GM21515 (cell line): ENCODE results near the gene C9orf57.
A peak's percentile ranks its signal among the peaks of the same experiment; 100 is the strongest.
"Not testable (repeated sequence)": the region's sequence is repeated elsewhere in the genome, so short reads cannot be mapped to it uniquely, and the experiment has no call there.

Experiments
- ATAC-seq: cut with Tn5 transposase; IDR thresholded peaks from one replicate; pipeline ENCODE4 v1.9.1; 2021; ENCODE audit not compliant: unreplicated experiment

The C9orf57 gene, protein sequence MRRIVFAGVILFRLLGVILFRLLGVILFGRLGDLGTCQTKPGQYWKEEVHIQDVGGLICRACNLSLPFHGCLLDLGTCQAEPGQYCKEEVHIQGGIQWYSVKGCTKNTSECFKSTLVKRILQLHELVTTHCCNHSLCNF

DNA sequence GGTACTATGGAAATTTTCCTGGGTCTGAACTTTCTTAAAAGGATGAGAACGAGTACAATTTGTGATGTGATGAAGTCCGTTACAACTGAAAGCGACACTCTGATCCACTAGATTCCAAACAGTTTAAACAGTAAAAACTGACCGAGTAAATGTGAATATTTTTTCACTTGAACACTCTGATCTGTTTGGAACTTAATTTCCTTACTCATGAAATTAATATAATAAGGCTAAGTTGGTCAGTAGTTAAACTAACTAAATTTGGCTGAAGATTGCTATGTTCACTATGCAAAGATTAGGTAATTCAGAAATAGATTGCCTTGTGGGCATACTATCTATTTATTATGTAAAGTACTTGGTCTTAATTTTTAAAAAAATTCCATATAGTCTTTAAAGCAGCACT lies at the start of gene C9orf57:
Gene C9orf57, minus strand, starts transcription at position 101 of the 400 bp plus-strand sequence. CDS start 1,282 bp downstream, outside the sequence.
- no peak for ATAC-seq

DNA sequence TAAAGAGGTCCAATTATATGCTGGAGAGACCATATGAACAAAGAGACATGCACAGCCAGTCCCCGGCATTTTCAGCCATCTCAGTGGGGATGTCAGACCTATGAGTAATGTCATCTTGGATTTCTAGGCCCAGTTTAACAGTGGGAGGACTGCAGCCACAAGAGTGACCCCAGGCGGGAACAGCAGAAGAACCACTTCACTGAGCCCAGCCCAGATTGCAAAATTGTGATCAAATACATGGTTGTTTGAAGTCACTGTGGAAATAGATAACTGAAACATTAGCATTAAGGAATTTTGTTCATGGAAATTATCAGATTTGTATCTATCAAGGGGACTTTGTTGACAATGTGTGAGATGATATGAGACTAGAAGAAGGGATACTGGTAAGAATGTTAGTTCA lies 42.1 kb upstream of the C9orf57 start:
- ATAC-seq, result no peak

DNA sequence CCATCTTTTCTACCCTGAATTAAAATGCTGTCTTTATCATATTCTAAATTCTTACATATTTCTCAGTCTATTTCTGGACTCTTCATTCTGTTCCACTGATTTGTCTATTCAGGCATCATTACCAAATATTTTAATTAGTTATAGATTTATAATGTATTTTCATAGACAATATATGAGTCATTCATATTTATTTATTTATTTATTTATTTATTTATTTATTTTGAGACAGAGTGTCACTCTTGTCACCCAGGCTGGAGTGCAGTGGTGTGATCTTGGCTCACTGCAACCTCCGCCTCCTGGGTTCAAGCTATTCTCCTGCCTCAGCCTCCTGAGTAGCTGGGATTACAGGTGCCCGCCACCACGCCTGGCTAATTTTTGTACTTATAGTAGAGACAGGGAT lies 35.1 kb upstream of the C9orf57 start:
- not testable (repeated sequence) for ATAC-seq

DNA sequence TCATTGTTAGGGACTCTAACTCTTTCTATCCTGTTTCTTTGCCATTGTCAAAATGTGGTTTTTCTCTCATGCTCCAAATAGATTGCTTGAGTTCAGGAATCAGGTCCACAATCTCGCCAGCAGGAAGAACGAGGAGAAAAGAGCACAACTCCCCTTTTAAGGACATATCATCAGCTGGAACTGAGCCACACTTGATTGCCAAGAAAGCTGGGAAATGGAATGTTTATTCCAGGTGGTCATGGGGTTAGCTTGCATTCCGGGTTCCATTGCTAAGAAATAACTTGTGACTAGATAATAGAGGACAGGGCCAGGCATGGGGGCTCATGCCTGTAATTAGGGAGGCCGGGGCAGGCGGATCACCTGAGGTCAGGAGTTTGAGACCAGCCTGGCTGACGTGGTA lies 32.4 kb upstream of the C9orf57 start:
- no peak for ATAC-seq

DNA sequence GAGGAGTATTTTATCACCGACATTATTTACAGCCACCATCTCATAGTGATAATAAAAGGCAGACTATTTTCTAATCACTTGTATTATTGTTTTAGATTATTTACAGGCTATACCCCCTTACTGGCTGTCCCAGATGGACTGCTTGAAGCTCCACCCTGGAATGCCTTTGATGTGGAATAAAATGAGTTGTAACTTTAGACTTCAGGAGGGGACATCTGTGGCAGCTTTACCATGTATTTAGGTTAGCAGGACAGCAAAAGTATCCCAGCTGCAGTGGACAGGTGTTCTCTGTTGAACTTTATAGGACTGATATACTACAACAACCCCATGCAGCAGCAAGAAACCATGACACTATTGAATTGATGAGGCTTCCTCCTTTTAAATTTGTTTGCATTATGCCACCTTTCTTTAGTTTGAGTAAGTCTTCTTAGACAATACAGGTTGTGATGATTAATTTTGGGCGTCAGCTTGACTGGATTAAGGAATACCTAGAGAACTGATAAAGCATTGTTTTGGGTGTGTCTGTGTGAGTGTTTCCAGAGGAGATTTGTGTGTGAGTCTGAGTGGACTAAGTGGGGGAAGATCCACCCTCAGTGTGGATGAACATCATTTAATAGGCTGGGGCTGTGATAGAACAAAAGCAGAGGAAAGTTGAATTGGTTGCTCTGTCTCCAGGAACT lies 29.2 kb upstream of the C9orf57 start:
- no peak for ATAC-seq

DNA sequence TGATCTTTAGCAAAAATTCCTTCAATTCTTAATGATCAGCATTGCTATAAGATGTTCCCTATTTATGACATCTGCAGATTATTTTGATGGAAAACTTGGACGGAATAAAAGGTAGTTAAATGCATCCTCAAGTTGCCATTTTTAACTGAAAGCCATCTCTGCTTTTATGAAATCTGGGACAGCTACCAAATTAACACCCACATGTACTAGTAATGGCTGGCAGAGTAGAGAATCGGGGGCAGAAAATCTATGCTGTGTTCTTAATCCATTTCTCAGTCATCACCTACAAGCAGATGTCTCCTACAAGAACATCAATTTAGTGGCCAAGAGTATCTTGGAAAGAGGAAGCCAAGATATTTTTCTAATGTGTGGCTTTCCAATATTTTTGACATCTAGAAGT lies 22.1 kb upstream of the C9orf57 start:
- no peak for ATAC-seq

DNA sequence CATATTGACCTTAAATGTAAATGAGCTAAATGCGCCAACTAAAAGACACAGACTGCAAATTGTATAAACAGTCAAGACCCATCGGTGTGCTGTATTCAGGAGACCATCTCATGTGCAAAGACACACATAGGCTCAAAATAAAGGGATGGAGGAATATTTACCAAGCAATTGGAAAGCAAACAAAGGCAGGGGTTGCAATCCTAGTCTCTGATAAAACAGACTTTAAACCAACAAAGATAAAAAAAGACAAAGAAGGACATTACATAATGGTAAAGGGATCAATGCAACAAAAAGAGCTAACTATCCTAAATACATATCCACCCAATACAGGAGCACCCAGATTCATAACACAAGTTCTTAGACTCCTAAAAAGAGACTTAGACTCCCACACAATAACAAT lies 14.3 kb upstream of the C9orf57 start:
- not testable (repeated sequence) for ATAC-seq

DNA sequence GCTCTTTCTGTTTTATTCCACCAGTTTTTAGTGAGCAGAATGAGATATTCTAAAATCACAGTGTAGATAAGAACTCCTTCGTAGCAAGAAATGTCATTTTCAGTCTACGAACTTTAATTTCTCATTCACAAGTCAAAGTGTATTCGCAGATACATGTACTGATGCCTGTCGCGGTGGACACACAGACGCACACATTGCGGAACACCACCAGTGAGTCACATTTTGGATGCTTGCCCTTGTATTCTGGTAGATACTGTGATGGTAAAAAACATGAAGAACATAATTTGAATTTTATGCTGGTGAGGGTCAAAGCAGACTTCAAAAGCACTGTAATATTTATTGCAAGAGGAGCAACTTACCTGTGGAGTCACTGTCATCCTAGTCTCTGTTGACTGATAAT lies 4.7 kb upstream of the C9orf57 start:
- ATAC-seq, result no peak

DNA sequence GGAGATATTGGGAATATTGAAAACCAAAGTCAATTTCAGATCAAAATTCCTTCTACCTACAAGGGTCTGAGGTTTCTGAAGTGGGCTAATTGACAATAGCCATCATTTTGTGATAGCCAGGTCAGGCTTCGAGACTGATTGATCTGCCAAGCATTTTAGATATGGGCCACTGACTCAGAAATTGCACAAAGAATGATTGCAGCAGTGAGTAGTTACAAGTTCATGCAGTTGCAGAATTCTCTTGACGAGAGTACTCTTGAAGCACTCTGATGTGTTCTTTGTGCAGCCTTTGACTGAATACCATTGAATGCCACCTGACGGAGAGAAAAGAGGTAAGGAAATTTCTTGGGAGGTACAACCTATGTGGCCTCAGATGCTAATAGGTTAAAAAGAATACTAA lies 8.3 kb downstream of the C9orf57 start:
- no peak for ATAC-seq

DNA sequence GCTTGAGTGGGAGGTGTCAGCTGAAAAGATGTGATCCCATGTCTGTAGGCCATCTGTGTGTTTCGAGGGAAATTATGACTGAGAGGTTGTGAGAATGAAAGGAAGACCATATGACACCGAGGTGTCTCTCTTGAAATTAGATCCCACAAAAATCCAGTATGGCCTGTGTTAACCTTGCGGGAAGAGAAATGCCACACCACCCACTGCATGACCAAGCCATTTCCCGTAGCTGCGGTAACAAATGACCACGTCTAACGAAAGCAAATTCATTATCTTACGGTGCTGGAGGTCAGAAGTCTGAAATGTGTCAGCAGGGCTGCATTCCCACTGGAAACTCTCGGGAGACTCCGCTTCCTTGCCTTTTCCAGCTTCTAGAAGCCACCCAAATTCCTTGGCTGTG lies 11.6 kb downstream of the C9orf57 start:
- ATAC-seq, result no peak

DNA sequence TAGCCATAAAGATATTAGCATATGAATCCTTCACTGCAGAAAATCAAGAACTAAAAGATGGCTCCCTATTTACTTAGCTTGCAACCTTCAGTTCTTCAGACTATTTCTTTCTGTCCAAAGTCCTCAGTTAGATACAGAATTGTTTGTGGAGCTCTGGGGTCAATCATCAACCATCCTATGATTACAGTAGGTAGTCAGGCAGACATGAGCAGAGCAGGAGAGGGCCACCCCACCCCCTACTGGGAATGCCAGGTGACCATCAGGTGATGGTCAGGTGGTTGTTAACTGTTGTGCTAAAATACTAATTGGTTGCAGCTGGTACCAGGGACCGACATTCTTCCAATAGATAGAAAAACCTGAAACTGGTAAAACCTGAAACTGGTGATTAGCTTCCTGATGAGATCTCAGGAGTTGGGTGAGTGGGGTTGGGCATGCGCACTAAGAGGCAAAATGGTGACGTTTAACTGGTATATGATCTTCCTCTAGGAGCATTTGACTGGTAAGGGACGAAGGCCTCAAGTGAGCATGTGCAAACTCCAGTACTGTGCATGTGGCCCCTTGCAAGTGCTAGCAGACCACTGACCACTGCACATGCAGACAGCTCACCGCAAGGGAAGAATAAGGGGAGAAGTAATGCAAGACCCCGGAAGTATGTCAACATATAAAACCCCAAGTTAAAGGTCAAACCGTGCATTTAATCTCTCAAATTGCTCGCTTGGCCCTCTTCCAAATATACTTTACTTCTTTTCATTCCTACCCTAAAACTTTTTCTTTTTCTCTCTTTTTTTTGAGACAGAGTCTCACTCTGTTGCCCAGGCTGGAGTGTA lies 13.6 kb downstream of the C9orf57 start:
- ATAC-seq, result no peak

DNA sequence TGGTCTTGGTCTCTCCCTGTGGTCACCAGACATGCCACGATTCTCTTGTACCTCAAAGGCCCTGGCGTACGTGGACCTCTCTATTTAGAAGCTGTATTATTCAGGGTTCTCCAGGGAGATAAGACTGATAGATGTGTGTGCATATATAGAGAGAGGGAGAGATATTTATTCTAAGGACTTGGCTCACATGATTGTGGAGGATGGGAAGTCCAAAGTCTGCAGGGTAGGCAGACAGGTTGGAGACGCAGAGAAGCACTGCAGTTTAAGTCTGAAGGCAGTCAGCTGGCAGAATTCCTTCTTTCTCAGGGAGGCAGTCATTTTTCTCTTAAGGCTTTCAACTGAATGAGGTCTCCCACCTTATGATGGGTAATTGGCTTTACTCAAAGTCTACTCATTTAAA lies 16.3 kb downstream of the C9orf57 start:
- ATAC-seq, result no peak

DNA sequence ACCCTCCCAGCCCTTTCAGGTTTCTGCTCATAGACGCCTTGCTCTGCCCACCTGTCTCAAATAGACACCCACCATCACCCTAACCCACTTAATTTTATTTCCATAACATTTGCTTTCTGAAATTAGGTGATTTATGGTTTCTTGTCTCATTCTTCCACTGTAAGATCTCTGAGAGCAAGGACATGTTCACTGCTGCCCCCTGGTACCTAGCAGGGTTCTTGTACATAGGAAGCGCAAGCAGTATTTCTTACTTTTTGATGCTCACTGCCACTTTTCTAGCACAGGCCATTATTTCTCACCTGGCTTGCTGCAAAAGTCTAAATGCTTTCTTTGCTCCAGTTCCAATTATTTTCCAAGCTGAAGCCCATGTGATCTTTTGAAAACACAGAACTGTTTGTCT lies 16.8 kb downstream of the C9orf57 start:
- no peak for ATAC-seq

DNA sequence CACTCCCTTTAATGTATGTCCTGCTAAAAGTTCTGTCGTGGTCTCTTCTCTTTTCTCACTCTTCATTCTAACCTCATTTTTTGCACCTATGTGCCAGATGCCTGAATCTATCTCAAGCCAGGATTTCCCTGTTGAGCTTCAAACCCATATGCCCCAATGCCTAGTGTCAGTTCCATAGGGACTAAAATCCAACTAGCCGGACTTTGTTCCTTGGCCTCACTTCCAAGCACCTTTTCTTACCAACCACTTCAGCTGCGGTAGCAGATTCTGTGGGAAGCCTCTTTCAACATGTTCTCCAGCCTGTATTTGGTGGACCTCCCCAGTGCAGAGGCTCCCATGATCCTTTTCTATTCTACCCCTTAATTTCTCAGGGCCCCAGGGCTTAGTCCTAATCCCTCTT lies 17.5 kb downstream of the C9orf57 start:
- no peak for ATAC-seq

DNA sequence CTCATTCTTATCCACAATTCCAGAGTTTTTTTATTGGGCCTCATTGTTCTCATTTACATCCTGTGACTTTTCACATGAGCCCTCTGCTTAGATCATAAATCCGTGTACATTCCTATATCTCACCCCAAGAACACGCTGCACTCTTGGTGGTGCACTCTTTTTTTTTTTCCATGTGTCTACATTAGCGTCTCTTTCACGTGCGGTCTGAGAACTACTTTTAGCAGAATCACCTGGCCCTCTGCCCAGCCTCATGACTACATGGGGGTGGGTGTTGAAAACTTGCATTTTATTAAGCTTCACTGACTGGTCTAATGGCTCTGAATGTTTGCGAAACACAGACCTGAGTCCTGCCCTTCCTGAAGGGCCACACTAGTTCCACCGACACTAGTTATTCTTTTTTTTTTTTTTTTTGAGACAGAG lies 18.6 kb downstream of the C9orf57 start:
- no peak for ATAC-seq

DNA sequence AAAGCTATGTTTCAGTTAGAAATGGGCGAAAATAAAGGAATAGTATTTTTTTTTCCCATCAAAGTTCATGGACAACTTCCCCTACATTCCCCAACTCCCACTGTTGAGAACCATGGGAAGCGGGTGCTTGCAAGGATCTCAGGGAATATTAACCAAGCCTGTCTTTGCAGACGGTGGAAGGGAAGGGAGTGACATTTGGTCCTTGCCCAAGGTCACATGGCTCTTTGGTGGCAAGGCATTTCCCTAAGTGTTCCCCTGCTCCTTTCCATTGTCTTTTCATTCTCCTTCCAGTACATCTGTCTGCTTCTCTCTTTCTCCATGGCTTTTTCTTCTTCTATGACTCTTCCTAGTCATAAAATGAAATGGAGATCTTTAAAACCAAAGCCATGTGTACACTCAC lies 19.0 kb downstream of the C9orf57 start:
- no peak for ATAC-seq

DNA sequence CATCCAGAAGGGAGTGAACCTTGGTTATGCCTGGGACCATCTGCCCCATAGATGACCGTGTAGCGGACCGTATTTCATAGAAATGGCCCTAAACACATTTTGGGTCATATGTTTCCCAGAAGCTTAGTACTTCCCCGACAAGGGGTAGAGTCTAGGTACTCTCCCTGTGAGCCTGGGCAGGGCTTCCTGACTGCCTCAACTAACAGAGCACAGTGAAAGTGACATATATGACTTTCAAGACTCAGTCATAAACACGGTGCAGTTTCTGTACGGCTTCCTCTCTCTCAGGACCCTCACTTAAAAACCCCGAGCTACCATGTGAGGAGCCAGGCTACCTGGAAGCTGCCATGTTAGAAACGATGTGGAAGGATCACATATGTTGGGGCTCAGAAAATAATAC lies 20.9 kb downstream of the C9orf57 start:
- peak; percentile 54 for ATAC-seq

DNA sequence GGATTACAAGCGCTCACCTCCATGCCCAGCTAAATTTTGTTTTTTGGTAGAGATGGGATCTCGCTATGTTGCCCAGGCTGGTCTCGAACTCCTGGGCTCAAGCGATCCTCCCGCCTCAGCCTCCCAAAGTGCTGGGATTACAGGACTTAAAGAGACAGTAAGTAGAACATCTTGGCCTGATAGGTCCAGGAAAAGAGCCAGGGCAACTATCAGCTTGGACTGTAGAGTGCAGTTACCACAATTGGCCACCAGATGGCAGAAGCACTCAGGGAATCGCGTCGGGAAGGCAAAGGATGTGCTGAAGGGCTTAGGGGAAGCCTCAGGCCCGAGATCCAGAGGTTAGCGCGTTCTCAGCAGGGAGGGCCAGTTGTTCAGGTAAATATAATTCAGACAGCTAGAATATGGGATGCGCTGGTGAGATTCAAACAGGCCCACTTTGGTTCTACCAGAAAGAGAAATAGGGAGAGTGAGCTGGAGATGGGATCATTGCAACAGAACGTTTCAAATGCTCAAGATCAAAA lies 21.5 kb downstream of the C9orf57 start:
- ATAC-seq, result peak; percentile 77

DNA sequence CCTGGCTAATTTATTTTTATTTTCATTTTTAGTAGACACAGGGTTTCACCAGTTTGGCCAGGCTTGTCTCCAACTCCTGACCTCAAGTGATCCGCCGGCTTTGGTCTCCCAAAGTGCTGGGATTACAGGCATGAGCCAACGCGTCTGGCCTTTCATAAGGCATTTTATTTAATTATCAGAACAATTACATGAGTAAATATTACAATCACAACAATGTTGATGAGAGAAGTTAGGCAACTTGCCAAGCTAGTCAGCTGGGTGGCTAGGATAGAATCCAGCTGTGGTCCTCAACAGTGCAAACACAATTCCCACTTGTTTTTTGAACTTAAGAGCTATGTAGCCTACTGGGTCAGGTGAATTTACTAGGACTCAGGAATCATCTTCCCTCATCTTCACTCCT lies 22.0 kb downstream of the C9orf57 start:
- no peak for ATAC-seq

DNA sequence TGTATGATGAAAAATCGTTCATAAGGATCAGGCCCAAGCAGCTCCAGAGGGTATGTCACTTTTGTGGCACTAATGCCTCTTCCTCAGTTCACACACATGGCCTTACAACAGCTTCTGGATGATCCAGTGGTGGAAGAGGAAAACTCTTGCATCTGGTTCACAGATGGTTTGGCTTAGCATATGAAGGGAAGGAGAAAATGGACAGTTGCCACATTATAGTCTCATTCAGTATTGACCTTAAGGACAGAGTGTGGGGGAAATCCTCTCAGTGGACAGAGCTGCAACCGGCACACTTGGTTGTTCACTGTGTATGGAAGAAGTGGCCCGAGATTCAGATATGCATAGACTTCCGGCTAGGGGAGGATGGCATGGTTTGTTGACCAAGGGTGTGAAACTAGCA lies 22.8 kb downstream of the C9orf57 start:
- ATAC-seq, result no peak

DNA sequence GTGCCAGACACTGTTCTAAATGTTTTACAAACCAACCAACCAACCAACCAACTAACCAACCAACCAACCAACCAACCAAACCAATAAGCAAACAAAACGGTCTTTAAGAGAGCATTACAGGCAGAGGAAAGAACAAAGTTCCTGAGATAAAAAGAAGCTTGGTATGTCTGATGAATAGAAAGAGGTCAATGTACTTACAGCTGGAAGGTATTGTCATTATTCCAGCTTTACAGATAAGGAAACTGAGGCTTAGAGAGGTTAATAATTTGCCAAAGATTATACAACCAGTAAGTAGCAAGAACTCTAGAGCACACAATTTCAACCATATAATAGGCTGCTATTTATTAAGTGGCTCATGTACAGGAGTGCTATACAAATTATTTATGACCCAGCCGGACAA lies 29.6 kb downstream of the C9orf57 start:
- ATAC-seq, result no peak

DNA sequence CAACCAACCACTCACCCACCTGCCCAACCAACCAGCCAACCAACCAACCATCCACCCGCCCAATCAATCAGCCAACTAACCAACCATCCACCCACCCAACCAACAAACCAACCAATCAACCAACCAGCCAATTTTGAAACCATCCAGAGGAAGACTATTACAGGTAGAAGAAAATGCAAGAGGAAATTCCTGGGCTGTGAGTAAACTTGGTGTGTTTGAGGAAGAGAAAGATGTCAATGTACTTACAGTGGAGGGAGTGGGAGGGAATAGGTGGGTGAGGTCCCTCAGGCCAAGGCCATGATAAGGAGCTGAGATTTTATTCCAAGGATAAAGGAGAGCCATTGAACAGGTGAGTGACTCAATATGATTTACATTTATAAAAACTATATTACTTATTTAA lies 30.4 kb downstream of the C9orf57 start:
- no peak for ATAC-seq
